GM15510 (cell line): ENCODE measurements around the gene WDR87.

Source experiments
- POLR2A ChIP-seq: IDR thresholded peaks from 3 replicates; pipeline ENCODE4 v1.6.1; 2011; ENCODE audit warnings: borderline replicate concordance; ENCODE audit not compliant: insufficient read length; ENCODE audit errors: extremely low read depth

The WDR87 gene

DNA sequence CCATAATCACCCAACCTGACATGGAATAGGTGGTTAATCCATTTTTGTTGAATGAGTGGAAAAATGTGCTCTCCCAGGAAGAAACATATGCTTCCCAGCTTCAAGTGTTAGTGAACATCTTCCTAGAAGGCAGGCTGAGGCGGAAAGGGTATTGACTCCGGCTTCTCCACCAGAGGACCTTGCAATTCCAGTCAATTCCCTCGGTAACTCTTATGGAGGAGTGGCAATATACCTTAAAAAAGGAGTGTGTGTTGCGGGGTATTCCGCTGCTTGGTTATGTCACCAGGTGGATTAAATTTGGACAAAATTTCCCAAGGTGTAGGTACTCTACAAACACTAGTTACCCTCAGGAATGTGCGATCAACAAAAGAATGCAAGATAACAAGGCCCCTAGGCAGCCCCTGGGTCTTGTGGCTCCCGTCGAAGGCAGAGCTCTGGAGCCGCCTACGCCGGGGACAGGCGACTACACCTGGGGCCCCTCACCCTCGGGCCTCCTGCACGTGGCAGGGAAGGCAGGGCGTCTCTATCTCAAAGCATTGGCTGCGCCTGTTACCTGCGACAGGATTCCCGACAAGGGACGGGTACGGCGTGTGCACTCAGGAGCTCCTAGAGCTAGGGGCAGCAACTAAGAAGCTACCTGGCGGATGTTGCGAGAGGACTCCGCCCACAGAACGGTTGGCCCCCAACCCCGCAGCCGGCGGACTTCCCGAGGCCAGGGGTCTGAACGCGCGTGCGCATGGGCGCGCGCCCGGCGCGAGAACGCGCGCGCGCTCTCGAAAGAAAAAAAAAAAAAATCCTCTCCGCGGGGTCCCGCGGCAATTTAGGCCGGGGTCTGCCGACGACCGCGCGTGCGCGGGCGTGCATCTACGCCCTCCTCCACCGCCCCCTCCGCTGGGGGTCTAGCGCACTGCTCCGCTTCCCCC lies at the start of gene WDR87:
Gene WDR87, minus strand, starts transcription at position 649 of the 923 bp plus-strand sequence. CDS start 8,355 bp downstream, outside the sequence.
- peak; percentile 12 for TF ChIP-seq POLR2A

- no peak for TF ChIP-seq POLR2A
Measured at GRCh38 chr19:37955986-37956385, 49.6 kb upstream of the WDR87 start.

GRCh38 chr19:37954421-37954874 lies 48.1 kb upstream of the WDR87 start:
- no peak for TF ChIP-seq POLR2A

DNA sequence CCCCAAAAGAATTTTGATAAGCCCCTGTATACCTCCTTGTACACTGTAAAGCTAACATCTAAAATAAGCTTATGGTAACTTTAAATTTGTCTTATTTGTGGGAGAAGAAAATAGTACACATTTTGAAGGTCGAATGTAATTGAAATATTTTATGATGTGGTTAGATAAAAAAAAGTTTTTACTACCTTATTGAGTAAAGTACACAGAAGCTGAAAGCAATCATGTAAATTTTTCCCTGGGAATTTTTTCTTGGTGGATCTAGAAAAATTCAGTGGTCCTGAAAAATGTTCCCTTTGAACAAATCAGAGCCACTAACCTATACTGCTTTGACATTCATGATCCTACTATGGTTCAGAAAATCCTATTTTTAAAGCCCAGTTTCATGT lies 47.5 kb upstream of the WDR87 start:
- no peak for TF ChIP-seq POLR2A

DNA sequence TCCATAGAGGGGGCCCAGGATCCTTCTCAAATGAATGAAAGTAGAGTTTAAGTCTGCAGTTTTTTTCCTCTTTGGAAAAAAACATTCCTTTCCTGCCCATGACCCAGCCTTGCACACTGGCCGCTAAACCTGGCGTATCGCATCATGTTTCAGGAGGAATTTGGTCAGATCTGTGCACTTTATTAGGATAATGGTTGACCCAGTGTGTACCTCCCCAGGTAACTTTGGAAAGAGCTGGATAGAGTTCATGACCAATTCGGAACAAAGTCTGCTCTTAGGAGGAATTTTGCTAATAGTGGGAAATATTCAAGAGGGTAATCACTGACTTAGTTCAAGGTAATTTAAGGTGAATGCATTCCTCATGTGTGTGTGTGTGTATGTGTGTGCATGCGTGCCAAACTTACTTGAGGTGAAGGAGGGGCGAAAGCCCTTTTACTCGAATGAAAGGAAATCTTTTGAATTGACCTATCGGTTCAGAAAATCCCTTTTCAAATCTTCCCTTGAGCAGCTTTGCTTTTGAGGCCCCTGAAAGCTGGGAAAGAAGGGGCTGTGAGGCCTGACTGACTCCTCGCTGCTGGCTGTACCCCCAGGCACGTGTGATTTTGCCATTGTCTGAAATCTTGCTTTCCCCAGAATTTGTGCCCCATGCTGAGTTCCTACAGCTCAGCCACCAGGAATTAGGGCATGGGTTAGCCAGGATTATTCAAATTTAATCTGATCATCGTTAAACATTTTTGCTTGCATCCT lies 47.0 kb upstream of the WDR87 start:
- TF ChIP-seq POLR2A = no peak

DNA sequence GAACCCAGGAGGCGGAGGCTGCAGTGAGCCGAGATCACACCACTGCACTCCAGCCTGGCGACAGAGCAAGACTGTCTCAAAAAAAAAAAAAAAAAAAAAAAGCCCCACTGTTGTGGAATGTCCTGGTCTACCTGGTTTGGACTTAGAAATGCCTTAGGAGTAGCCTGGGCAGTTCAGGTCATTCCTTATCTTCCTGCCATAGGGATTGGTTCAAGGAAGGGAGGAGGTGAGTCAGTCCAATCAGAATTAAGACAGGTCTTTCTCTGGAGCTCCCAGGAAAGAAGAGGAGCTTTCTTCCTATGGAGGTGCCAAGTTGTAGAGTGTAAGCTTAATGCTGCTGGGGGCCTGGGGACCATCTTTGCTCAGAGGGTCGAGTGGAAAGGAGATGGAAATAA lies 45.4 kb upstream of the WDR87 start:
- TF ChIP-seq POLR2A = no peak

DNA sequence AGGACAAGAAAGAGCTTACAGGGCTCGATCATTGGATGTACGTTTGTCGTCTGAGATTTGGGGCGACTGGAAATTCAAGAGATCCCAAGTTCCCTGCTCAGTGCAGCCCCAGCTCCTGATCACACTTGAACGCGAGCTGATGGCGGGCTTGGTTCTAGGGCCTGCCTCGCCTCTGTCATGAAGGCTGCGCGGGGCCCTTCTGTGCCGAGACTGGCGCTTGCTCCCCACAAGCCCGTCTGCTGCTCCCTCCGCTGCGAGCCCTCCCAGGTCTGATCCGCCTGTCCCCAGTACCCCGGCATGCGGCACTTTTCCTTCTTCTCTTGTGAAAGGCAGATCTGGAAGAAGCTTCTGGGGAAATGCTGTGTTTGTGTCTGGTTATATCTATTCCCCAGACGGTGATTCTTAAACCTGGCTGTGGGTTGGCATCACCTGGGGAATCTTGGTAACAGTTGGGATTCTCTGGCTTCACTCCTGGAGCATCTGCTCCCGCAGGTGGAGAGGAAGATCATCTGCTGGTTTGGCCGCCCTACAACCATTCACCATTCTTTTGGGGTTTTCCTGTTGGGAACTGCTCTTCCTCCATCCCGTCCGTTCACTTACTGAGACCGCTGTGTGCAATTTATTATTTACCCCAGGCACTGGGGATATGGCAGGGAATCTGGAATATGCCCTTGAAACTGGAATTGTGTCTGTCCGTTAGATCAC lies 44.2 kb upstream of the WDR87 start:
- no peak for TF ChIP-seq POLR2A

DNA sequence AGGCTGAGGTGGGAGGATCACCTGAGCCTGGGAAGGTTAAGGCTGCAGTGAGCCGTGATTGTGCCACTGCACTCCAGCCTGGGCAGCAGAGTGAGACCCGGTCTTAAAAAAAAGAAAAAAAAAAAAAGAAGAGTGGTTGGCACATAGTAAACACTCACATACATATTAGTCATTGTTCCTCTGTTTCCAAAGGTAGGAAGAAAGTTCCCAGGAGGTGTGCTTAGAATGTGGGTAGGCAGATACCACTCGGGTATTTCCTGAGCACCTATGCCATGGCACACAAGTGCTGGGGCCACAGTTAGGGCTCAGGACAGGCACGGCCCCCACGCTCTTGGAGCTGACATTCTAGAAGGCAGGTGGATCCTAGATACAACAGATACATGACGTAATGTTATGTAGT lies 42.0 kb upstream of the WDR87 start:
- TF ChIP-seq POLR2A = no peak

GRCh38 chr19:37947778-37948177 lies 41.4 kb upstream of the WDR87 start:
- TF ChIP-seq POLR2A = no peak

DNA sequence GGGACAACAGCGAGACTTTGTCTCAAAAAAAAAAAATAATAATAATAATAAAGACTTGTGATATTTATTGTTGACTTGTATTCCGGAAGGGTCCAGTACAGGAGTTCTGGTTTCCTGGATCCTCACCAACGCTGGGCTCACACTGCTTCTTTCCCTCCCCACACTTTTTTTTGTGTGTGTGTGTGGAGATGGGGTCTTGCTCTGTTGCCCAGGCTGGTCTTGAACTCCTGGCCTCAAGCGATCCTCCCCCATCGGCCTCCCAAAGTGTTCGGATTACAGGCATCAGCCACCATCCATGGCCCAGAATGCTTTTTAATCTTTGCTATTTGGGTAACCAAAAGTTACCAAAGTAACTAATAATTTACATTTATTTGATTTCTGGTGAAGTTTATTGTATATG lies 39.7 kb upstream of the WDR87 start:
- TF ChIP-seq POLR2A = no peak

- no peak for TF ChIP-seq POLR2A
Measured at GRCh38 chr19:37943480-37943879, 37.1 kb upstream of the WDR87 start.

GRCh38 chr19:37942516-37942902 lies 36.1 kb upstream of the WDR87 start:
- no peak for TF ChIP-seq POLR2A

DNA sequence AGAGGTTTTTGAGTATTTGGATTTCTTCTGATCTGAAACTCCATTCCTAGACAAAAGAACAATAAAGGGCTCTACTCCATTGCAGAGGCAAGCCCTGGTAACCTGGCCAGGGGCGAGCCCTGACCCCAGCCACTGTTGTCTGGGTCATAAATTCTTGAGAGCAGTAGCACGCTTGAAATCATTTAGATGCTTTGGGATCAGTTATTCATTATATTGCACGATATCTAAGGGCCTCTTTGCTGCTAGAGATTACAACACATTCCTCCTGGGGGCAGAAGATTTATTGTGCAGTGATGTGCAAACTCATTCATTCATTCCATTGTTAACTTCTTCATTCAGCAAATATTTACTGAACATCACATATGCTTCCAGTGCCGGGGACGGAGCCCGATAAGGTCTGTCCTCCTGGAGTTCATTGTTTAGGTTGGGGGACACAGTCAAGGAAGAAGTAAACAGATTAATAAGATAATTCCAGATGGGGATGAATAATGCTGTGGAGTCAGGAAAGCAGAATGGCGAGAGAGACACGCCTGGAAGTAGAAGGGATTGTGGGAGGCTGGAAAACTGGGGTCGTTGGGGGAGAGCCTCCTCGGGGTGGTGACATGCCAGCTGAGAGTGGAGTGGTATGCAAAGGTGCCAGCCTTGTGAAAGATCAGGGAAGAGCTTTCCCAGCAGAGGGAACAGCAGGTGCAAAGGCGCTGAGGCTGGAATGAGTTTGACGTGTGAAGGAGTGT lies 35.6 kb upstream of the WDR87 start:
- TF ChIP-seq POLR2A = no peak

DNA sequence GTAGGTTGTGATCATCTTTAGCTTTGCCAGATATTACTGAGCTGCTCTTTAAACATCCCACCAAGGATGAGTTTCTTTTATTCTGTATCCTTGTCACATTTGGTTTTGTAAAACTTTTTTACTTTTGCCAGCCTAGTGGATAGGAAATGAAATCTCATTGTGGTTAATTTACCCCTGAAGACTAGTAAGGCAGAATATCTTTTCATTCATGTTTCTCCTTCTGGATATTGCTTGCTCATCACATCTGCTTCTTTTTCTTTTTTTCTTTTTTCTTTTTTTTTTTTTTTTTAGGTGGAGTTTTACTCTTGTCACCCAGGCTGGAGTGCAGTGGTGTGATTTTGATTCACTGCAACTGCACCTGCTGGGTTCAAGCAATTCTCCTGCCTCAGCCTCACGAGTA lies 32.0 kb upstream of the WDR87 start:
- no peak for TF ChIP-seq POLR2A
